SU-DHL-6 (cell line): ENCODE results near the gene LRRN4.
A peak's percentile ranks its signal among the peaks of the same experiment; 100 is the strongest.

Experiments
- H2AFZ ChIP-seq: fragments of 200-600 bp; sonication (generic); 2 replicates; pipeline ENCODE4 v1.6.1; 2014; ENCODE audit warnings: low read depth, mild to moderate bottlenecking, moderate library complexity, mixed read lengths, antibody characterized with exemption, low read length; ENCODE audit not compliant: severe bottlenecking
- H3F3A ChIP-seq: fragments of 200-600 bp; shearing (Covaris generic); 2 replicates; pipeline ENCODE4 v1.6.0; 2016; ENCODE audit warnings: antibody characterized with exemption, mild to moderate bottlenecking; ENCODE audit not compliant: insufficient read depth
- H3K27ac ChIP-seq: fragments of 200-600 bp; sonication (generic); 2 replicates; pipeline ENCODE4 v1.5.1; 2016; ENCODE audit warnings: low read depth, mild to moderate bottlenecking, low read length, moderate library complexity, mixed read lengths
- H3K27me3 ChIP-seq: fragments of 200-600 bp; sonication (generic), shearing (Covaris generic); 2 replicates; pipeline ENCODE4 v1.6.0; 2014; ENCODE audit warnings: mild to moderate bottlenecking, low read length
- H3K36me3 ChIP-seq: fragments of 200-600 bp; sonication (generic); 2 replicates; pipeline ENCODE4 v1.6.1; 2014; ENCODE audit warnings: mild to moderate bottlenecking, low read length, mixed read lengths
- H3K4me2 ChIP-seq: fragments of 300-600, 200-600 bp; shearing (Covaris generic), sonication (generic); 2 replicates; pipeline ENCODE4 v1.6.0; 2014; ENCODE audit warnings: low read length, low read depth, mild to moderate bottlenecking; ENCODE audit not compliant: poor library complexity, severe bottlenecking
- H3K4me3 ChIP-seq: fragments of 200-600 bp; sonication (generic); 2 replicates; pipeline ENCODE4 v1.5.1; 2014; ENCODE audit warnings: antibody characterized with exemption, low read length, mild to moderate bottlenecking, mixed read lengths; ENCODE audit not compliant: insufficient read depth, poor library complexity, severe bottlenecking
- H3K79me2 ChIP-seq: fragments of 200-600 bp; sonication (generic); 2 replicates; pipeline ENCODE4 v1.6.1; 2014; ENCODE audit warnings: mild to moderate bottlenecking, low read length, moderate library complexity; ENCODE audit not compliant: insufficient read depth
- H3K9ac ChIP-seq: fragments of 200-600 bp; sonication (generic); 2 replicates; pipeline ENCODE4 v1.7.0; 2014; ENCODE audit warnings: mild to moderate bottlenecking, low read length
- H3K9me2 ChIP-seq: fragments of 200-600 bp; sonication (generic); replicated peaks from 2 replicates; pipeline ENCODE4 v1.6.1; 2014; ENCODE audit warnings: low read length; ENCODE audit not compliant: insufficient read depth
- H3K9me3 ChIP-seq: fragments of 200-600 bp; sonication (generic); 2 replicates; pipeline ENCODE4 v1.6.1; 2014; ENCODE audit warnings: low read length, mixed read lengths; ENCODE audit not compliant: insufficient read depth
- H4K20me1 ChIP-seq: fragments of 200-600 bp; sonication (generic); 2 replicates; pipeline ENCODE4 v1.6.1; 2014; ENCODE audit warnings: low read depth, mild to moderate bottlenecking, antibody characterized with exemption, low read length, moderate library complexity, mixed read lengths
- EZH2phosphoT487 ChIP-seq: fragments of 200-600 bp; sonication (generic), shearing (Covaris generic); conservative IDR thresholded peaks from 2 replicates; pipeline ENCODE4 v1.6.1; 2018; ENCODE audit warnings: mild to moderate bottlenecking, antibody characterized with exemption, low read length, moderate library complexity, mixed read lengths
- TF ChIP-seq, protein P1 (sequence below): fragments of 200-600 bp; sonication (generic); IDR thresholded peaks from one replicate; pipeline ENCODE4 v1.5.1; 2017; ENCODE audit warnings: antibody characterized with exemption, mild to moderate bottlenecking, low read length, moderate library complexity; ENCODE audit not compliant: insufficient read depth, poor library complexity, severe bottlenecking

Gene LRRN4

DNA sequence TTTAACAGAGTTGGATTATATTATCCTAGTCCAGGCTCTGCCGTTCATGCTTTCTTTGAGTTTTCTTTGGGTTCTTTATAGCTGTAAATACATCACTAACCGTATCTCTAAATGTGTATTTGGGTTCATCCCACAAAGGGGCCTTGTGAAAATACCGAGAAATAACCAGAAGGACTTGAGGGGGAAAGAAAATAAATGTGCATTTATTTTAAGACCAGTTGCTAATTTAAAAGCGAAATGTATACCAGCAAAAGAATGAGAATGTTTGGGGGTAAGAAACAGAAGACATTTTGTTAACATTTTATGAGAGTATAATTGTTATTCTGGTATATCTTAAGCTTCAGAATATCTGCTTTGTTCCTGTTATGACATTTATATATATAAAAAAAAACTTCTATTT lies 38.9 kb downstream of the LRRN4 start:
- peaks cover 30% of the 10 kb centered on the region for H3K36me3 ChIP-seq
- TF ChIP-seq, protein P1, sequence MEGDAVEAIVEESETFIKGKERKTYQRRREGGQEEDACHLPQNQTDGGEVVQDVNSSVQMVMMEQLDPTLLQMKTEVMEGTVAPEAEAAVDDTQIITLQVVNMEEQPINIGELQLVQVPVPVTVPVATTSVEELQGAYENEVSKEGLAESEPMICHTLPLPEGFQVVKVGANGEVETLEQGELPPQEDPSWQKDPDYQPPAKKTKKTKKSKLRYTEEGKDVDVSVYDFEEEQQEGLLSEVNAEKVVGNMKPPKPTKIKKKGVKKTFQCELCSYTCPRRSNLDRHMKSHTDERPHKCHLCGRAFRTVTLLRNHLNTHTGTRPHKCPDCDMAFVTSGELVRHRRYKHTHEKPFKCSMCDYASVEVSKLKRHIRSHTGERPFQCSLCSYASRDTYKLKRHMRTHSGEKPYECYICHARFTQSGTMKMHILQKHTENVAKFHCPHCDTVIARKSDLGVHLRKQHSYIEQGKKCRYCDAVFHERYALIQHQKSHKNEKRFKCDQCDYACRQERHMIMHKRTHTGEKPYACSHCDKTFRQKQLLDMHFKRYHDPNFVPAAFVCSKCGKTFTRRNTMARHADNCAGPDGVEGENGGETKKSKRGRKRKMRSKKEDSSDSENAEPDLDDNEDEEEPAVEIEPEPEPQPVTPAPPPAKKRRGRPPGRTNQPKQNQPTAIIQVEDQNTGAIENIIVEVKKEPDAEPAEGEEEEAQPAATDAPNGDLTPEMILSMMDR = no peak
- no peak for TF ChIP-seq EZH2phosphoT487
- H3K79me2 ChIP-seq = peaks cover 27% of the 10 kb centered on the region; the same call in 1 of the 2 replicates

DNA sequence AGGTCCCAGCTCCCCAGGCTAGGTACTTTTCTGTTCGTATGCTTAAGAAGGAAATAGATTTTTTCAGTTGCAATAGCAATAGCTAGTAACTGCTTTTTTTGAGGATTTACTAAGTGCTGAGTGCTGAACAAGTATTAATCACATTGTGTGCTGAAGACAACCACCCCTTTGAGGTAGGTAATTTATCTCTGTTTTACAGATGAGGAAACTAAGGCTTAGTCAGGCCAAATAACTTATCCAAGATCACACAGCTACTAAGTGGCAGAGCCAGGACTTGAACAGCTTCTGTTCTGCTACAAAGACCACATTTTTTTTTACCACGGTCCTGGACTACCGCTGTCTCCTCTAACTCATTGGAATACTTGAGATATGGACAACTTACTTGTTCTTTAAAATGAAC lies 39.8 kb downstream of the LRRN4 start:
- Histone ChIP-seq H3K4me2 (no peak overlapping the region), H2AFZ (no peak overlapping the region), H4K20me1 (no peaks in the 10 kb centered on the region), H3K27ac (no peak overlapping the region), H3K27me3 (no peaks in the 10 kb centered on the region), H3K79me2 (peaks cover 18% of the 10 kb centered on the region; the same call in 1 of the 2 replicates), H3F3A (peaks cover 3% of the 10 kb centered on the region; the same call in 1 of the 2 replicates), H3K9ac (no peak overlapping the region), H3K9me2 (no peaks in the 10 kb centered on the region), H3K4me3 (no peak overlapping the region), H3K36me3 (peaks cover 30% of the 10 kb centered on the region), H3K9me3 (no peaks in the 10 kb centered on the region)
- no peak for TF ChIP-seq EZH2phosphoT487

More for the DNA sequence above, 38.9 kb downstream of the LRRN4 start:
- Histone ChIP-seq H2AFZ (no peak overlapping the region), H3K9me3 (no peaks in the 10 kb centered on the region), H3K9me2 (no peaks in the 10 kb centered on the region), H3F3A (peaks cover 3% of the 10 kb centered on the region; the same call in 1 of the 2 replicates), H4K20me1 (no peaks in the 10 kb centered on the region), H3K4me3 (no peak overlapping the region), H3K4me2 (no peak overlapping the region), H3K9ac (no peak overlapping the region), H3K27ac (no peak overlapping the region), H3K27me3 (no peaks in the 10 kb centered on the region)

DNA sequence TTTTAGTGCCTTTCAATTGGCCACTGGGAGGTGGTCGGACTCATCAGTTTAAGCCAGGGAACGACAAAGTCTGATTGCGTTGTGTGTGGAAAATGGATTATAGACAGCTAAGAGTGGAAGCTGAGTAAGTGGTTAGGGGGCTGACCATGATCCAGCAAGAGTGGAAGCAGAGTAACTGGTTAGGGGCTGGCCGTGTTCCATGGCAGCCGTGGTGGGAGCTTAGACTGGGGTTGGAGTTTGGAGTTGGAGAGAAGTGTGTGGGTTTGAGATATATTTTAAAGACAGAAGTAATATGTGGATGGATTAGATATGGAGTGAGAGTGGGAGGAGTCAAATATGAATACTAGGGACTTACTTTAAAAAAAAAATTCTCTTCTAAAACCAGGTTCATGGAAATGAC lies 41.7 kb downstream of the LRRN4 start:
- Histone ChIP-seq H3K27me3 (no peaks in the 10 kb centered on the region), H3K36me3 (peaks cover 21% of the 10 kb centered on the region), H2AFZ (no peak overlapping the region), H4K20me1 (no peaks in the 10 kb centered on the region), H3K4me3 (no peak overlapping the region), H3K27ac (no peak overlapping the region), H3K9me2 (no peaks in the 10 kb centered on the region), H3K4me2 (no peak overlapping the region), H3K79me2 (peaks cover 31% of the 10 kb centered on the region), H3K9me3 (no peaks in the 10 kb centered on the region), H3K9ac (no peak overlapping the region), H3F3A (peaks cover 3% of the 10 kb centered on the region; the same call in 1 of the 2 replicates)
- TF ChIP-seq, protein P1 = no peak
- no peak for TF ChIP-seq EZH2phosphoT487

DNA sequence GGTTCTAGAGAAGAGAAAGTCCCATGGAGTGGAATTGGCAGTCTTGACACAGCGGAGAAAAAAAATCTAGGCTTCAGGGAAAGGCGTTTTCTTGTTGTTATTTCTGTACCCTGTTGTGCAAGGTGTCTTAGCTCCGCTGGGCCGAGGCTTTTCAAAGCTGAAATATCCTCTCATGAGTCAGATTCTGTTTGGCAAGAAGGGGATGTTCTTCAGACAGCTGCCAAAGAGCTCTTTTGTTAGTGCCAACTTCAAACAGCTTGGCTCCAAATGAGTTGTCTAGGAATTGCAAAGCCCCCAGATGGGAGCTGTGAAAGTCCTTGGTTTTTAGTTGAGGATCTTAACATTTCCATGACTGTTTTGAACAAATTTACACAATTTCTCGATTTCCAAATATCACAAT lies 45.6 kb downstream of the LRRN4 start:
- Histone ChIP-seq H3K4me3 (no peak overlapping the region), H3F3A (peaks cover 22% of the 10 kb centered on the region), H2AFZ (no peak overlapping the region), H4K20me1 (no peaks in the 10 kb centered on the region), H3K9me3 (no peaks in the 10 kb centered on the region), H3K4me2 (peak overlapping the region; percentile 85), H3K27ac (no peak overlapping the region), H3K79me2 (peaks cover 29% of the 10 kb centered on the region), H3K36me3 (0 out of 2 replicates have a peak, but pooled peaks cover 4% of the 10 kb centered on the region), H3K9me2 (no peaks in the 10 kb centered on the region), H3K9ac (0 out of 2 replicates have a peak overlapping the region, but pooled peaks have one; percentile 83), H3K27me3 (no peaks in the 10 kb centered on the region)
- TF ChIP-seq, protein P1 = no peak
- no peak for TF ChIP-seq EZH2phosphoT487
